ENCODE results near the gene SMU1. TPM values are rescaled to one million over a fixed set of nuclear protein-coding genes. Genes with fewer than 3 reads are reported as not detected.

SMU1 gene
- total RNA-seq, 1 experiment from 2014 or later, result 30.3 TPM

GRCh38 chr9:33106372-33106771, 29.9 kb upstream of the SMU1 start:
- ATAC-seq, result peak; percentile 8; the same call in 1 of the 2 replicates
- no peak for TF ChIP-seq SIN3A (IDR thresholded peaks at IDR 0.05; ENCODE audit: borderline replicate concordance, insufficient read depth, low read depth, low read length)
- no peak for TF ChIP-seq REST (IDR thresholded peaks at IDR 0.05; ENCODE audit: insufficient read depth in 1 of 2, low read depth in 2 of 2, low read length in 1 of 2)
- TF ChIP-seq POLR2AphosphoS5 (IDR thresholded peaks at IDR 0.05; ENCODE audit: low read depth, low read length), result no peak
- TF ChIP-seq, protein P1, sequence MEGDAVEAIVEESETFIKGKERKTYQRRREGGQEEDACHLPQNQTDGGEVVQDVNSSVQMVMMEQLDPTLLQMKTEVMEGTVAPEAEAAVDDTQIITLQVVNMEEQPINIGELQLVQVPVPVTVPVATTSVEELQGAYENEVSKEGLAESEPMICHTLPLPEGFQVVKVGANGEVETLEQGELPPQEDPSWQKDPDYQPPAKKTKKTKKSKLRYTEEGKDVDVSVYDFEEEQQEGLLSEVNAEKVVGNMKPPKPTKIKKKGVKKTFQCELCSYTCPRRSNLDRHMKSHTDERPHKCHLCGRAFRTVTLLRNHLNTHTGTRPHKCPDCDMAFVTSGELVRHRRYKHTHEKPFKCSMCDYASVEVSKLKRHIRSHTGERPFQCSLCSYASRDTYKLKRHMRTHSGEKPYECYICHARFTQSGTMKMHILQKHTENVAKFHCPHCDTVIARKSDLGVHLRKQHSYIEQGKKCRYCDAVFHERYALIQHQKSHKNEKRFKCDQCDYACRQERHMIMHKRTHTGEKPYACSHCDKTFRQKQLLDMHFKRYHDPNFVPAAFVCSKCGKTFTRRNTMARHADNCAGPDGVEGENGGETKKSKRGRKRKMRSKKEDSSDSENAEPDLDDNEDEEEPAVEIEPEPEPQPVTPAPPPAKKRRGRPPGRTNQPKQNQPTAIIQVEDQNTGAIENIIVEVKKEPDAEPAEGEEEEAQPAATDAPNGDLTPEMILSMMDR (IDR thresholded peaks at IDR 0.05), result no peak
- TF ChIP-seq TCF7L2 (IDR thresholded peaks at IDR 0.05; ENCODE audit: low read depth, low read length), result no peak
- Histone ChIP-seq H3K36me3 (ENCODE audit: control insufficient read depth, insufficient read depth, low read length) (no peaks in the 10 kb centered on the region), H3K27me3 (ENCODE audit: control insufficient read depth, insufficient read depth, low read length) (no peaks in the 10 kb centered on the region), H3K4me3 (ENCODE audit: low read depth in 2 of 2, low read length in 2 of 2) (no peak overlapping the region), H3K4me1 (ENCODE audit: control insufficient read depth, insufficient read depth, low read length) (peaks cover under 1% of the 10 kb centered on the region; the same call in 1 of the 2 replicates), H3K9me3 (ENCODE audit: control insufficient read depth, insufficient read depth, low read depth, low read length) (no peaks in the 10 kb centered on the region), H3K27ac (ENCODE audit: low read length) (no peak overlapping the region)
- ChIA-PET CTCF (no interaction called here), POLR2A (no interaction called here)
- no peak for DNase-seq (ENCODE audit: low read depth, low spot score)
- intact Hi-C loops (cut with micrococcal nuclease; ENCODE audit: unreplicated experiment) (no loop called here), in situ Hi-C loops (cut with HindIII; ENCODE audit: low pct_unique_long_range_greater_than_20kb, low sequenced_read_pairs) (no loop called here)
- no TSS peak for BruUV-seq (replicated peaks)

DNA sequence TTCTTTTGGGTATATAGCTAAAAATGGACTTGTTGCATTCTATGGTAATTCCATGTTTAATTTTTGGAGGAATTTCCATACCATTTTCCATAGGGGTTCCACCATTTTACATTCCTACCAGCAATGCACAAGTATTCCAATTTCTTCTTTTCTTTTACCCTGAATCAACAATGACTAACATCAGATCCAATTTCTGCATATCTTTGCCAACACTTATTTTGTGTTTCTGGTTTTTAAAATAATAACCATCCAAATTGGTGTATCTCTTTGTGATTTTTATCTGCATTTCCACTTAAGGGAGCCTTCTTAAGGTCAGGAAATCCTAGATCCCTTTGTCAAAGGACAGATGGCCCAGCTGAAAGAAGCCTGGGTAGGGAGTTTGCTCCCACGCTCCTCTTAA, 29.5 kb upstream of the SMU1 start:
- ATAC-seq, result no peak
- in situ Hi-C loops (cut with HindIII; ENCODE audit: low pct_unique_long_range_greater_than_20kb, low sequenced_read_pairs), result no loop called here
- ChIA-PET POLR2A (no interaction called here), CTCF (no interaction called here)
- H3K27me3 ChIP-seq (ENCODE audit: control insufficient read depth, insufficient read depth, low read length), result no peaks in the 10 kb centered on the region
- no peak overlapping the region for H3K4me3 ChIP-seq (ENCODE audit: low read depth in 2 of 2, low read length in 2 of 2)
- no peak for DNase-seq (ENCODE audit: low read depth, low spot score)
- no peaks in the 10 kb centered on the region for H3K36me3 ChIP-seq (ENCODE audit: control insufficient read depth, insufficient read depth, low read length)
- intact Hi-C loops (cut with micrococcal nuclease; ENCODE audit: unreplicated experiment), result no loop called here
- TF ChIP-seq REST (IDR thresholded peaks at IDR 0.05; ENCODE audit: insufficient read depth in 1 of 2, low read depth in 2 of 2, low read length in 1 of 2) (no peak), TCF7L2 (IDR thresholded peaks at IDR 0.05; ENCODE audit: low read depth, low read length) (no peak), POLR2AphosphoS5 (IDR thresholded peaks at IDR 0.05; ENCODE audit: low read depth, low read length) (no peak), SIN3A (IDR thresholded peaks at IDR 0.05; ENCODE audit: borderline replicate concordance, insufficient read depth, low read depth, low read length) (no peak)
- TF ChIP-seq, protein P1 (IDR thresholded peaks at IDR 0.05), result no peak
- H3K4me1 ChIP-seq (ENCODE audit: control insufficient read depth, insufficient read depth, low read length), result peaks cover 4% of the 10 kb centered on the region; the same call in 1 of the 2 replicates
- BruUV-seq (replicated peaks), result no TSS peak
- H3K9me3 ChIP-seq (ENCODE audit: control insufficient read depth, insufficient read depth, low read depth, low read length), result no peaks in the 10 kb centered on the region
- H3K27ac ChIP-seq (ENCODE audit: low read length), result no peak overlapping the region

Data from Panc1 (cell line).